ENCODE measurements around the gene ZNF236.

GRCh38 chr18:76803413-76803812 is 18.9 kb upstream of the ZNF236 start:
- TF ChIP-seq CTCF (IDR thresholded peaks at IDR 0.05) (no peak), EP300 (IDR thresholded peaks at IDR 0.05) (no peak), POLR2A (IDR thresholded peaks at IDR 0.05) (no peak)

Data from suprapubic skin (tissue), 3 donors.